Measurements from ENCODE around the gene ZFP36L1. TPM values are rescaled to one million over a fixed set of nuclear protein-coding genes. Genes with fewer than 3 reads are reported as not detected.

Gene ZFP36L1
- total RNA-seq, 1 donor from 2014 or later = 151 TPM

- ATAC-seq = peak; percentile 79
Observed at GRCh38 chr14:68816183-68816942, 23.5 kb upstream of the ZFP36L1 start.

GRCh38 chr14:68815298-68816182, 22.7 kb upstream of the ZFP36L1 start:
- ATAC-seq = no peak

- no peak for ATAC-seq
Observed at GRCh38 chr14:68814539-68815297, 21.9 kb upstream of the ZFP36L1 start.

GRCh38 chr14:68814238-68814538, 21.3 kb upstream of the ZFP36L1 start:
- no peak for ATAC-seq

GRCh38 chr14:68813318-68813838, 20.5 kb upstream of the ZFP36L1 start:
- ATAC-seq = no peak

GRCh38 chr14:68811171-68811570, 18.3 kb upstream of the ZFP36L1 start:
- ATAC-seq = no peak

GRCh38 chr14:68810173-68811153, 17.6 kb upstream of the ZFP36L1 start:
- ATAC-seq = peak; percentile 40

- ATAC-seq = no peak
Observed at GRCh38 chr14:68809524-68809923, 16.7 kb upstream of the ZFP36L1 start.

- no peak for ATAC-seq
Observed at GRCh38 chr14:68808696-68809480, 16.0 kb upstream of the ZFP36L1 start.

- no peak for ATAC-seq
Observed at GRCh38 chr14:68807987-68808386, 15.1 kb upstream of the ZFP36L1 start.

GRCh38 chr14:68807148-68807600, 14.3 kb upstream of the ZFP36L1 start:
- peak; percentile 10 for ATAC-seq

GRCh38 chr14:68806526-68807147, 13.8 kb upstream of the ZFP36L1 start:
- ATAC-seq = peak; percentile 52

GRCh38 chr14:68805414-68805813, 12.5 kb upstream of the ZFP36L1 start:
- ATAC-seq = no peak

GRCh38 chr14:68801631-68802030, 8.8 kb upstream of the ZFP36L1 start:
- no peak for ATAC-seq

- no peak for ATAC-seq
Observed at GRCh38 chr14:68800953-68801352, 8.1 kb upstream of the ZFP36L1 start.

GRCh38 chr14:68800390-68800789, 7.5 kb upstream of the ZFP36L1 start:
- no peak for ATAC-seq

- ATAC-seq = no peak
Observed at GRCh38 chr14:68798621-68799020, 5.8 kb upstream of the ZFP36L1 start.

- no peak for ATAC-seq
Observed at GRCh38 chr14:68797121-68797670, 4.3 kb upstream of the ZFP36L1 start.

- ATAC-seq = no peak
Observed at GRCh38 chr14:68796418-68797101, 3.7 kb upstream of the ZFP36L1 start.
